Kidney epithelial cell (primary cell): ENCODE results near the gene SERINC1. TPM values are rescaled to one million over a fixed set of nuclear protein-coding genes. Genes with fewer than 3 reads are reported as not detected.

Source experiments
- DNase-seq: peaks from one replicate; pipeline ENCODE4 v3.0.0-alpha.2; 2010; ENCODE audit warnings: low read depth
- H3K27me3 ChIP-seq: 2 replicates; pipeline ENCODE4 v1.6.0; 2011; ENCODE audit warnings: low read length; ENCODE audit not compliant: control insufficient read depth, insufficient read depth
- H3K36me3 ChIP-seq: 2 replicates; pipeline ENCODE4 v1.5.1; 2011; ENCODE audit warnings: low read length; ENCODE audit not compliant: control insufficient read depth, insufficient read depth
- H3K4me3 ChIP-seq: 2 replicates; pipeline ENCODE4 v1.5.1; 2011; ENCODE audit warnings: low read depth, mild to moderate bottlenecking, control low read depth, low read length
- total RNA-seq: library from RNA; depleted of rRNA; stranded (reverse); fragments of >200 nt; gene quantifications from 2 replicates; pipeline ENCODE4 v1.2.3, GENCODE V29; 2015
- TF ChIP-seq, protein P1 (sequence below): IDR thresholded peaks from 2 replicates; pipeline ENCODE4 v1.5.1; 2011; ENCODE audit warnings: mild to moderate bottlenecking, moderate library complexity, low read length, control low read depth, inconsistent platforms; ENCODE audit not compliant: insufficient read depth, poor library complexity, severe bottlenecking

The SERINC1 gene
- total RNA-seq, 1 donor from 2014 or later: 130 TPM

DNA sequence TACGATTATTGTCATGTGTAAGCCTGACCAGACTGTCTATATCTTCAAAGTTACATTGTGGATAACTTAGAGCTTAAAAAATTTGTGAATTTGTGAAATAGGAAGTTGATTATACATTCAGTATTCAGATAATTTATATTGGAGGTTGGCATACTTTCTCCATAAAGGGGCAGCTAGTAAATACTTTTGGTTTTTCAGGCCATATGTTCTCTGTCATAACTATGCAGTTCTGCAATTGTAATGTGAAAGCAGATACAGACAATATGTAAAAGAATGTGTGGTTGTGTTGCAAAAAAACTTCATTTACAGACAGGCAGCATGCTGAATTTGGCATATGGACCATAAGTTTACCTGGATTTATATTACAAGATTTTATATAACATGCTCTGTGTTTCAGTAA lies 42.8 kb downstream of the SERINC1 start:
- H3K27me3 ChIP-seq: no peaks in the 10 kb centered on the region
- TF ChIP-seq, protein P1, sequence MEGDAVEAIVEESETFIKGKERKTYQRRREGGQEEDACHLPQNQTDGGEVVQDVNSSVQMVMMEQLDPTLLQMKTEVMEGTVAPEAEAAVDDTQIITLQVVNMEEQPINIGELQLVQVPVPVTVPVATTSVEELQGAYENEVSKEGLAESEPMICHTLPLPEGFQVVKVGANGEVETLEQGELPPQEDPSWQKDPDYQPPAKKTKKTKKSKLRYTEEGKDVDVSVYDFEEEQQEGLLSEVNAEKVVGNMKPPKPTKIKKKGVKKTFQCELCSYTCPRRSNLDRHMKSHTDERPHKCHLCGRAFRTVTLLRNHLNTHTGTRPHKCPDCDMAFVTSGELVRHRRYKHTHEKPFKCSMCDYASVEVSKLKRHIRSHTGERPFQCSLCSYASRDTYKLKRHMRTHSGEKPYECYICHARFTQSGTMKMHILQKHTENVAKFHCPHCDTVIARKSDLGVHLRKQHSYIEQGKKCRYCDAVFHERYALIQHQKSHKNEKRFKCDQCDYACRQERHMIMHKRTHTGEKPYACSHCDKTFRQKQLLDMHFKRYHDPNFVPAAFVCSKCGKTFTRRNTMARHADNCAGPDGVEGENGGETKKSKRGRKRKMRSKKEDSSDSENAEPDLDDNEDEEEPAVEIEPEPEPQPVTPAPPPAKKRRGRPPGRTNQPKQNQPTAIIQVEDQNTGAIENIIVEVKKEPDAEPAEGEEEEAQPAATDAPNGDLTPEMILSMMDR: no peak
- DNase-seq: no peak
- no peaks in the 10 kb centered on the region for H3K36me3 ChIP-seq
- no peak overlapping the region for H3K4me3 ChIP-seq

DNA sequence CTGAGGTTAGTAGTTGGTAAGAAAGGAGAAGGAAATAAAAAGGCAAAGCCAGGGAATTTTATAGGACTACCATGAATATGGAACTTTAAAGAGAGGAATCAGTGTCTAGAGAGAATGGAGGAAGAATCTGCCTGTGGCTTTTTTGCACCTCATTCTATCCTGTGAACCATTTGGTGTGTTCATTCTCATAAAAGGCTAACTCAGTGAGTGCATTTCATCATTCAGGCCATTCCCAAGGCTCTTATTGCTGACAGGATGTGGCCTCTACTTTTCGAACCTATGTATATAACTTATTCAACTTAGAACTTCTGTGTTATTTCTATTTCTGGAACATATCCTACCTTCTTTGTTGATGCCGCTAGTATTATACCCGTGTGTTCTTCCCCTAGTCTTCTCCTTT lies 45.0 kb downstream of the SERINC1 start:
- Histone ChIP-seq H3K36me3 (no peaks in the 10 kb centered on the region), H3K27me3 (no peaks in the 10 kb centered on the region), H3K4me3 (no peak overlapping the region)
- TF ChIP-seq, protein P1: no peak
- no peak for DNase-seq

GRCh38 chr6:122423734-122424133 lies 47.9 kb downstream of the SERINC1 start:
- no peak for DNase-seq
- Histone ChIP-seq H3K27me3 (no peaks in the 10 kb centered on the region), H3K4me3 (no peak overlapping the region), H3K36me3 (no peaks in the 10 kb centered on the region)
- TF ChIP-seq, protein P1: no peak

DNA sequence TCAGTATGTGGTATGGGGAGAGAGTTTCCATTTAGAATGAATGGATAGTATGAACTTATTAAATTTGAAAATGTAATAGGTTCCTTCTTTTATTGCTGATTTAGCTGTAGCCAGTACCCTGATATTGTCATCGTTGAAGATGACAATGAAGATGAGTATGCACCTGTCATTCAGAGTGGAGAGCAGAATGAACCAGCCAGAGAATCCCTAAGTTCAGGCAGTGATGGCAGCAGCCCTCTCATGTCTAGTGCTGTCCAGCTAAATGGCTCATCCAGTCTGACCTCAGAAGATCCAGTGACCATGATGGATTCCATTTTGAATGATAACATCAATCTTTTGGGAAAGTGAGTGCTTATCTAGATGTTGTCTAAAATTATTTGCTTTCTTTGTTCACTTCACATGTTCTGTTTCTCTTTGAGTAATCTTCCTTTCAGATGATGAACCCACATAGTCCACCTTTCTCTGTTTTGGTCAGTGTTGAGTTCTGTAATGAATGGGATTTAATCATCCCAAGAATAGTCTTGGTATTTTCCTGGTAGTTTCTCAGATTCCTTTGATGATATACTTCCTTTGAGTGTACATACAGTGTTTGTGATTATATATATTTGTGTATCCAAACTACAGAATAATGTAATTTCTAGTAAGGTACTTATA lies 48.9 kb downstream of the SERINC1 start:
- DNase-seq: no peak
- H3K27me3 ChIP-seq: no peaks in the 10 kb centered on the region
- H3K36me3 ChIP-seq: no peaks in the 10 kb centered on the region
- H3K4me3 ChIP-seq: no peak overlapping the region
- TF ChIP-seq, protein P1: no peak

DNA sequence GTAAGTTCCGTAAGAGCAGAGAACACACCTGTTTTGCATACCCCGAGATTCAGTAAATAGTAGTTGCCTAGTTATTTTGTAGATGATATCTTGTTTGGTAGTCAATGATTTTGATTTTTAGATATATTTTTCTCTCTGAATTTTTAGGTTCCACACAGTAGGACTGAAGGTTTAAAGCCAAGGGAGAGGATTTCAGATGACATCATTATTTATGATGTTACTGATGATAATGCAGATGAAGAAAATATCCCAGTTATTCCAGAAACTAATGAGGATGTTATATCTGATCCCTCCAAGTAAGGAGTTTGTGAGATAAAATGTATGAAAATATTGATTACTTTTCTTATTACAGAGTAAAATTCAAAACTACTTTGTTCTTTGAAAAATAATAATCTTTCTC lies 49.6 kb downstream of the SERINC1 start:
- no peaks in the 10 kb centered on the region for H3K36me3 ChIP-seq
- H3K27me3 ChIP-seq: no peaks in the 10 kb centered on the region
- no peak overlapping the region for H3K4me3 ChIP-seq
- no peak for DNase-seq
- TF ChIP-seq, protein P1: no peak

GRCh38 chr6:122416825-122417224 lies 54.8 kb downstream of the SERINC1 start:
- H3K4me3 ChIP-seq: no peak overlapping the region
- H3K36me3 ChIP-seq: no peaks in the 10 kb centered on the region
- no peaks in the 10 kb centered on the region for H3K27me3 ChIP-seq
- no peak for DNase-seq
- TF ChIP-seq, protein P1: no peak
